Measurements from ENCODE around the gene OTOP1.
"Not testable (repeated sequence)": the region's sequence is repeated elsewhere in the genome, so short reads cannot be mapped to it uniquely, and the experiment has no call there.

OTOP1 gene

DNA sequence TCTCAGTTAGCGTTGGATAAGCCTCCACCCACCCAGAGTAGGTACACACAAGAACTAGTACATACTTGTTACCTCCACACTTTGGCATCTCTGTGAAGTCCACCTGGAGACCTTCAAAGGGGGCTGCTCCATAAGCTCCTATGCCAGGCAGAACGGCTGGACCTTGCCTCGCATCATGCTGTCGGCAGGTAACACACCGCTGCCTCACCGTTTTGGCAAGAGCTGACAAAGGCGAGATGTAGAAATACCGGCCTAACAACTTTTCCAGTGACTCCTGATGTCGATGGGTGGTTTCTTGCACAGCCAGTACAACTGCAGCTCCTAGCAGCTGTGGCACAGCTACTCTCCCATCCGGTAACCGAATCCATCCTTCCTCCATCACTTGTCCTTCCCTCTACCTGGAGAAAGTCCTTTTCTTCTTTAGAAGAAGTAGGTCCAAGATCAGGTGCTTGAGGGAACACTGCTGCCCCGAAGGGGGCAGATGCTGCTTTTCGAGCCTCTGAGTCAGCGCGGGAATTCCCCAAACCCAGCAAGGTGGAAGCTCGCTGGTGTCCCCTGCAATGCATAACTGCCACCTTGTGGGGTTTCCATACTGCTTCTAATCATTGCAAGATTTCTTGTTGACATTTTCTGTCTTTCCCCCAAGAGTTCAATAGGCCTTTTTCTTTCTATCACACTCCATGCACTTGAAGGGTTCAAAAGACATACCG is 65.6 kb downstream of the OTOP1 start:
- DNase-seq, result not testable (repeated sequence)

DNA sequence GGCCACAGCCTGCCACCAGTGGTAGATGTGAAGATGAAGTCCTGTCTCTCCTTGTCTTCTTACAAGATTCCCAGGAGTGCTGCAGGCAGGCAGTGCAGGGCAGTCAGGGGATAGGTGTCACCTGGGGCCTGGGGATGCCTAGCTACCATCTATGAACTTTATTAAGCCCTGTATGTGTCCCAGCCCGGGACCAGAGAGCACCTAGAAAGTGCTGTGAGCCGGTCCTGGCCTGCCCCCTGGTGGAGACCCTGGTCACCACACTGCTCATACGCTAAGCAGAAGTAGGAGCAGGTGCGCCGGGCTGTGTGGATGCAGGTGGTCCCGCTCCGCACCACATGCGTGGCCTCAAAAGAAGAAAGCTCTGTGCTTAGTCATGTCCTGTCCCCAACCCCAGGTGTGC is 81.1 kb downstream of the OTOP1 start:
- not testable (repeated sequence) for DNase-seq

DNA sequence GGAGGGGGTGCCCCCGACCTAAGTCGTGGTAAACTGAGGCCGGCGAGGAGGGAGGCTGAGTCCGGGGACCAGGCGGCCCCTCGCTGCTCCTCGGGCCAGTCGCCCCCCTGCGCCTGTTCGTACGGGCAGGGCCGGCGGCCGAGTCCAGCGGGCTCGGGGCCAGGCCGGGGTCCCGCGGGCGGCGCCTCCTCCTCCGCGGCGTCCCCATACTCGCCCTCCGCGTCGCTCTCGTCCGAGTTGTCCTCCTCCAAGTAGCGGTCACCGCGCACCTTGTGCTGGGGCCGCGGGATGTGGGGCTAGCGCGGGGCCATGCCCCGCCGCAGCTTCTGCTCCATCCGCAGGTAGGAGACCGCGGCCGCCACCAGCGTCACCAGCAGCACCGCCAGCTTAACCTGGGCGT is 83.4 kb downstream of the OTOP1 start:
- DNase-seq, result not testable (repeated sequence)

DNA sequence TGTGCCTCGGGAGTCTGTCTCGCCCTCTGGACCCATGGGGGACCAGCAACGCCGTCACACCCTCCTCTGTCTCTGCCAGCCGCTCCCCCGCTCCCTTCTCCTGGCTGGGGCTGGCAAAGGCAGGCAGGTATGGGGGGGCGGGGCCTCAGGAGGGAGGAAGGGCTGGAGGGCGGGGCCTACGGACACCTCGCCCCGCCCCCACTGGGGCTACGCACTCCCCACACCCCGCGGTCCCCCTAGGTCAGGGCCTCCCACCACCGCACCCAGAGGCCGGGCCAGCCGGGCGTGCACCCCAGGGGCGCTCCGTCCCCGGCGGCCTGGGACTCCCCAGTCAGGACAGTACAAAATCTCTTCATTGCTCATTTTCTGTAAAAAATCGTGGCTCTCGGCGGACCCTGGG is 84.0 kb downstream of the OTOP1 start:
- not testable (repeated sequence) for DNase-seq

DNA sequence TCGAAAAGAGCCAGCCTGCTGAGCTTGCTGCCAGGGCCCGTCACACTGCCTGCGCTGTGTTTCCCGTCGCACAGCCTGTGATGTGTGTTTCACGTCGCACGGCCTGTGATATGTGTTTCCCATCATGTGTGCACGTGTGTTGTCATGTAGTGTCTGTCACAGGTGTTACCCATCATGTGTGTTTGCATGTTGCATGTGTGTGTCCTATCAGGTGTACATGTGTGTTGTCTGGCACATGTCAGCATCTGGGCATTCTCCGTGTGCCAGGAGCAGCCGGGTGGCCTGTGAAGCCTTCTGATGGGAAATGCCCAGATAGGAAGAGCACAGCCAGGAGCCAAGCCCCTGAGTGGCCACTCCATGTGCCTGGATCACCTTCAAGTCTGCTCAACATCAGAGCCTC is 85.5 kb downstream of the OTOP1 start:
- DNase-seq, result not testable (repeated sequence)
